ENCODE measurements around the gene AJAP1.

The AJAP1 gene

GRCh38 chr1:4702932-4703331 lies 48.5 kb downstream of the AJAP1 start:
- H3K79me2 ChIP-seq (ENCODE audit: low read length): no peaks in the 10 kb centered on the region
- no peaks in the 10 kb centered on the region for H4K20me1 ChIP-seq (ENCODE audit: insufficient read depth, low read length)
- TF ChIP-seq EZH2phosphoT487 (IDR thresholded peaks at IDR 0.05; ENCODE audit: low read depth): no peak
- TF ChIP-seq, protein P1, sequence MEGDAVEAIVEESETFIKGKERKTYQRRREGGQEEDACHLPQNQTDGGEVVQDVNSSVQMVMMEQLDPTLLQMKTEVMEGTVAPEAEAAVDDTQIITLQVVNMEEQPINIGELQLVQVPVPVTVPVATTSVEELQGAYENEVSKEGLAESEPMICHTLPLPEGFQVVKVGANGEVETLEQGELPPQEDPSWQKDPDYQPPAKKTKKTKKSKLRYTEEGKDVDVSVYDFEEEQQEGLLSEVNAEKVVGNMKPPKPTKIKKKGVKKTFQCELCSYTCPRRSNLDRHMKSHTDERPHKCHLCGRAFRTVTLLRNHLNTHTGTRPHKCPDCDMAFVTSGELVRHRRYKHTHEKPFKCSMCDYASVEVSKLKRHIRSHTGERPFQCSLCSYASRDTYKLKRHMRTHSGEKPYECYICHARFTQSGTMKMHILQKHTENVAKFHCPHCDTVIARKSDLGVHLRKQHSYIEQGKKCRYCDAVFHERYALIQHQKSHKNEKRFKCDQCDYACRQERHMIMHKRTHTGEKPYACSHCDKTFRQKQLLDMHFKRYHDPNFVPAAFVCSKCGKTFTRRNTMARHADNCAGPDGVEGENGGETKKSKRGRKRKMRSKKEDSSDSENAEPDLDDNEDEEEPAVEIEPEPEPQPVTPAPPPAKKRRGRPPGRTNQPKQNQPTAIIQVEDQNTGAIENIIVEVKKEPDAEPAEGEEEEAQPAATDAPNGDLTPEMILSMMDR (IDR thresholded peaks at IDR 0.05; ENCODE audit: low read depth, low read length): no peak
- no peak overlapping the region for H3K9ac ChIP-seq (ENCODE audit: low read length)
- no peak overlapping the region for H3K27ac ChIP-seq (ENCODE audit: low read length)
- H3K4me2 ChIP-seq (ENCODE audit: low read length): no peak overlapping the region
- H3K4me1 ChIP-seq (ENCODE audit: low read length): peaks cover 5% of the 10 kb centered on the region; the same call in 1 of the 2 replicates
- H3K9me3 ChIP-seq (ENCODE audit: insufficient read depth, low read length): no peaks in the 10 kb centered on the region
- H2AFZ ChIP-seq (ENCODE audit: low read depth, low read length): no peak overlapping the region
- no peak overlapping the region for H3K4me3 ChIP-seq (ENCODE audit: low read length)
- no peaks in the 10 kb centered on the region for H3K27me3 ChIP-seq (ENCODE audit: low read depth, low read length)
- H3K36me3 ChIP-seq (replicated peaks; ENCODE audit: low read depth, low read length): no peaks in the 10 kb centered on the region

DNA sequence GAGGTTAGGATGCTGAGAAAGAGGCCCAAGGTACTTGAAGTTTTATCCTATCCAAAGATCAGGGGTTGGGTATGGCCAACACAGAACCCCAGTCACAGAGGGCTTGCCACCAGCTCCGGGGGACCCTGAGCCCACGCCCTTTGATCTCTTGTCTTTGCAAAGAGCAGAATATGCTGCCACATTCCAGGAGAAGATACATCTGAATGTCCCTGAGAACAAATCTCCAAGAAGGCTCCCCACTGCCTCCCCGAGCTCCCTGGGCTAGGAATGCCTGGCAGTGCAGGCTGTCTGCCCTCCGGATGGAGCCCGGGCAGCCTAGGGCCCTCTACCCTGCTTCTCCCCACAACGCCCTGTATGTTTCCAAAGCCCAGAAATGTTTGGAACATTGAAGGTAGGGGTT lies 49.2 kb downstream of the AJAP1 start:
- Histone ChIP-seq H3K4me1 (ENCODE audit: low read length) (peaks cover 5% of the 10 kb centered on the region; the same call in 1 of the 2 replicates), H3K36me3 (replicated peaks; ENCODE audit: low read depth, low read length) (no peaks in the 10 kb centered on the region), H3K4me2 (ENCODE audit: low read length) (no peak overlapping the region), H2AFZ (ENCODE audit: low read depth, low read length) (no peak overlapping the region), H4K20me1 (ENCODE audit: insufficient read depth, low read length) (no peaks in the 10 kb centered on the region), H3K9me3 (ENCODE audit: insufficient read depth, low read length) (no peaks in the 10 kb centered on the region), H3K27ac (ENCODE audit: low read length) (no peak overlapping the region), H3K9ac (ENCODE audit: low read length) (no peak overlapping the region), H3K4me3 (ENCODE audit: low read length) (no peak overlapping the region), H3K79me2 (ENCODE audit: low read length) (no peaks in the 10 kb centered on the region), H3K27me3 (ENCODE audit: low read depth, low read length) (no peaks in the 10 kb centered on the region)
- TF ChIP-seq, protein P1 (IDR thresholded peaks at IDR 0.05; ENCODE audit: low read depth, low read length): no peak
- no peak for TF ChIP-seq EZH2phosphoT487 (IDR thresholded peaks at IDR 0.05; ENCODE audit: low read depth)

- Histone ChIP-seq H3K79me2 (ENCODE audit: low read length) (no peaks in the 10 kb centered on the region), H4K20me1 (ENCODE audit: insufficient read depth, low read length) (no peaks in the 10 kb centered on the region), H3K4me3 (ENCODE audit: low read length) (no peak overlapping the region), H3K9ac (ENCODE audit: low read length) (no peak overlapping the region), H3K27ac (ENCODE audit: low read length) (no peak overlapping the region), H3K4me1 (ENCODE audit: low read length) (peaks cover 5% of the 10 kb centered on the region; the same call in 1 of the 2 replicates), H2AFZ (ENCODE audit: low read depth, low read length) (no peak overlapping the region), H3K27me3 (ENCODE audit: low read depth, low read length) (no peaks in the 10 kb centered on the region), H3K9me3 (ENCODE audit: insufficient read depth, low read length) (no peaks in the 10 kb centered on the region), H3K36me3 (replicated peaks; ENCODE audit: low read depth, low read length) (no peaks in the 10 kb centered on the region), H3K4me2 (ENCODE audit: low read length) (no peak overlapping the region)
- TF ChIP-seq, protein P1 (IDR thresholded peaks at IDR 0.05; ENCODE audit: low read depth, low read length): no peak
Observed at GRCh38 chr1:4708840-4709507, 54.6 kb downstream of the AJAP1 start.

GRCh38 chr1:4709641-4710040 lies 55.2 kb downstream of the AJAP1 start:
- H3K36me3 ChIP-seq (replicated peaks; ENCODE audit: low read depth, low read length): no peaks in the 10 kb centered on the region
- no peak for TF ChIP-seq EZH2phosphoT487 (IDR thresholded peaks at IDR 0.05; ENCODE audit: low read depth)
- TF ChIP-seq, protein P1 (IDR thresholded peaks at IDR 0.05; ENCODE audit: low read depth, low read length): no peak
- no peaks in the 10 kb centered on the region for H3K9me3 ChIP-seq (ENCODE audit: insufficient read depth, low read length)
- no peak overlapping the region for H2AFZ ChIP-seq (ENCODE audit: low read depth, low read length)
- no peak overlapping the region for H3K27ac ChIP-seq (ENCODE audit: low read length)
- H4K20me1 ChIP-seq (ENCODE audit: insufficient read depth, low read length): no peaks in the 10 kb centered on the region
- H3K4me1 ChIP-seq (ENCODE audit: low read length): peaks cover 5% of the 10 kb centered on the region; the same call in 1 of the 2 replicates
- H3K27me3 ChIP-seq (ENCODE audit: low read depth, low read length): no peaks in the 10 kb centered on the region
- no peak overlapping the region for H3K4me2 ChIP-seq (ENCODE audit: low read length)
- no peak overlapping the region for H3K9ac ChIP-seq (ENCODE audit: low read length)
- H3K79me2 ChIP-seq (ENCODE audit: low read length): no peaks in the 10 kb centered on the region
- no peak overlapping the region for H3K4me3 ChIP-seq (ENCODE audit: low read length)

Measured in OCI-LY3 (cell line).